ENCODE results near the gene PHYHD1.

PHYHD1 gene

GRCh38 chr9:128969491-128969890 is 48.7 kb downstream of the PHYHD1 start:
- TF ChIP-seq EZH2phosphoT487 (IDR thresholded peaks at IDR 0.05; ENCODE audit: low read length) (no peak), EZH2 (optimal IDR thresholded peaks at IDR 0.05; ENCODE audit: low read depth, low read length) (no peak)
- TF ChIP-seq, protein P1, sequence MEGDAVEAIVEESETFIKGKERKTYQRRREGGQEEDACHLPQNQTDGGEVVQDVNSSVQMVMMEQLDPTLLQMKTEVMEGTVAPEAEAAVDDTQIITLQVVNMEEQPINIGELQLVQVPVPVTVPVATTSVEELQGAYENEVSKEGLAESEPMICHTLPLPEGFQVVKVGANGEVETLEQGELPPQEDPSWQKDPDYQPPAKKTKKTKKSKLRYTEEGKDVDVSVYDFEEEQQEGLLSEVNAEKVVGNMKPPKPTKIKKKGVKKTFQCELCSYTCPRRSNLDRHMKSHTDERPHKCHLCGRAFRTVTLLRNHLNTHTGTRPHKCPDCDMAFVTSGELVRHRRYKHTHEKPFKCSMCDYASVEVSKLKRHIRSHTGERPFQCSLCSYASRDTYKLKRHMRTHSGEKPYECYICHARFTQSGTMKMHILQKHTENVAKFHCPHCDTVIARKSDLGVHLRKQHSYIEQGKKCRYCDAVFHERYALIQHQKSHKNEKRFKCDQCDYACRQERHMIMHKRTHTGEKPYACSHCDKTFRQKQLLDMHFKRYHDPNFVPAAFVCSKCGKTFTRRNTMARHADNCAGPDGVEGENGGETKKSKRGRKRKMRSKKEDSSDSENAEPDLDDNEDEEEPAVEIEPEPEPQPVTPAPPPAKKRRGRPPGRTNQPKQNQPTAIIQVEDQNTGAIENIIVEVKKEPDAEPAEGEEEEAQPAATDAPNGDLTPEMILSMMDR (IDR thresholded peaks at IDR 0.05; ENCODE audit: low read length), result no peak
- no peaks in the 10 kb centered on the region for H3K4me1 ChIP-seq (ENCODE audit: low read length)
- no peaks in the 10 kb centered on the region for H3K36me3 ChIP-seq (replicated peaks; ENCODE audit: insufficient read depth, low read length)
- DNase-seq, result no peak
- no peak overlapping the region for H2AFZ ChIP-seq (ENCODE audit: low read length)
- H3K4me2 ChIP-seq (ENCODE audit: low read depth, low read length), result no peak overlapping the region
- no peaks in the 10 kb centered on the region for H4K20me1 ChIP-seq (ENCODE audit: insufficient read depth, low read length)
- H3K9me3 ChIP-seq (replicated peaks; ENCODE audit: insufficient read depth, low read length), result no peaks in the 10 kb centered on the region
- no peaks in the 10 kb centered on the region for H3K9me2 ChIP-seq (replicated peaks; ENCODE audit: insufficient read depth, low read length)
- H3K27me3 ChIP-seq (replicated peaks; ENCODE audit: insufficient read depth, low read length), result no peaks in the 10 kb centered on the region
- H3K9ac ChIP-seq (ENCODE audit: low read length), result no peak overlapping the region
- H3F3A ChIP-seq (ENCODE audit: insufficient read depth, low read length), result no peaks in the 10 kb centered on the region
- H3K79me2 ChIP-seq (ENCODE audit: low read length), result no peaks in the 10 kb centered on the region
- H3K27ac ChIP-seq (ENCODE audit: low read length), result no peak overlapping the region
- H3K4me3 ChIP-seq (ENCODE audit: low read length), result no peak overlapping the region

DNA sequence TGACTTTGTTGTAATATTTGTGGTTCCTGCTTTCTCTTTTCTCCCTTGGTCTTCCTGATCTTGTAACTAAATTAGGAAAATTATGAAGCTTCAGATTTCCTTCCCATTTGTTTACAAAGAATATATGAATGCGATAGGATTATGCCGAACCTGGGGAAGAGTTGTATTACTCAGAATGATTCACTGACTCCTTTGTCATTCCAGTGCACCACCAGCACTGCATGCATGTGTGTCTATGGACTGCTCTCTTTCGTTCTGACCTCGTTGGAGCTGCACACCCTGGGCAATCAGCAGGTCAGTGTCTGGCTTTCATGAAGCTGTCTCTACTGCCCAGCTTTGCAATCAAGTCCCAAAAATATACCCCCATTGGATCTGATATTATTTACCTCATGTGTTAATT is 52.2 kb downstream of the PHYHD1 start:
- H3K36me3 ChIP-seq (replicated peaks; ENCODE audit: insufficient read depth, low read length), result no peaks in the 10 kb centered on the region

GRCh38 chr9:128979111-128979510 is 58.3 kb downstream of the PHYHD1 start:
- no peaks in the 10 kb centered on the region for H3K4me1 ChIP-seq (ENCODE audit: low read length)
- no peak overlapping the region for H3K4me3 ChIP-seq (ENCODE audit: low read length)
- no peaks in the 10 kb centered on the region for H3F3A ChIP-seq (ENCODE audit: insufficient read depth, low read length)
- H2AFZ ChIP-seq (ENCODE audit: low read length), result no peak overlapping the region
- H3K9ac ChIP-seq (ENCODE audit: low read length), result no peak overlapping the region
- H3K27ac ChIP-seq (ENCODE audit: low read length), result no peak overlapping the region
- TF ChIP-seq, protein P1 (IDR thresholded peaks at IDR 0.05; ENCODE audit: low read length), result no peak
- TF ChIP-seq EZH2 (optimal IDR thresholded peaks at IDR 0.05; ENCODE audit: low read depth, low read length) (no peak), EZH2phosphoT487 (IDR thresholded peaks at IDR 0.05; ENCODE audit: low read length) (no peak)
- no peaks in the 10 kb centered on the region for H3K36me3 ChIP-seq (replicated peaks; ENCODE audit: insufficient read depth, low read length)
- no peaks in the 10 kb centered on the region for H3K9me3 ChIP-seq (replicated peaks; ENCODE audit: insufficient read depth, low read length)
- no peak for DNase-seq
- no peaks in the 10 kb centered on the region for H3K9me2 ChIP-seq (replicated peaks; ENCODE audit: insufficient read depth, low read length)
- H4K20me1 ChIP-seq (ENCODE audit: insufficient read depth, low read length), result no peaks in the 10 kb centered on the region
- no peaks in the 10 kb centered on the region for H3K27me3 ChIP-seq (replicated peaks; ENCODE audit: insufficient read depth, low read length)
- no peak overlapping the region for H3K4me2 ChIP-seq (ENCODE audit: low read depth, low read length)
- H3K79me2 ChIP-seq (ENCODE audit: low read length), result no peaks in the 10 kb centered on the region

More for the DNA sequence above, 52.2 kb downstream of the PHYHD1 start:
- no peaks in the 10 kb centered on the region for H3K9me2 ChIP-seq (replicated peaks; ENCODE audit: insufficient read depth, low read length)
- no peak overlapping the region for H3K27ac ChIP-seq (ENCODE audit: low read length)
- H3F3A ChIP-seq (ENCODE audit: insufficient read depth, low read length), result no peaks in the 10 kb centered on the region
- H3K9me3 ChIP-seq (replicated peaks; ENCODE audit: insufficient read depth, low read length), result no peaks in the 10 kb centered on the region
- H4K20me1 ChIP-seq (ENCODE audit: insufficient read depth, low read length), result no peaks in the 10 kb centered on the region
- no peaks in the 10 kb centered on the region for H3K4me1 ChIP-seq (ENCODE audit: low read length)
- no peak overlapping the region for H3K4me3 ChIP-seq (ENCODE audit: low read length)
- H2AFZ ChIP-seq (ENCODE audit: low read length), result no peak overlapping the region
- no peak for TF ChIP-seq EZH2phosphoT487 (IDR thresholded peaks at IDR 0.05; ENCODE audit: low read length)
- TF ChIP-seq, protein P1 (IDR thresholded peaks at IDR 0.05; ENCODE audit: low read length), result no peak
- TF ChIP-seq EZH2 (optimal IDR thresholded peaks at IDR 0.05; ENCODE audit: low read depth, low read length), result no peak
- no peak for DNase-seq
- no peak overlapping the region for H3K9ac ChIP-seq (ENCODE audit: low read length)
- H3K27me3 ChIP-seq (replicated peaks; ENCODE audit: insufficient read depth, low read length), result no peaks in the 10 kb centered on the region
- no peak overlapping the region for H3K4me2 ChIP-seq (ENCODE audit: low read depth, low read length)
- no peaks in the 10 kb centered on the region for H3K79me2 ChIP-seq (ENCODE audit: low read length)
